ENCODE results near the gene FHOD1. TPM values are rescaled to one million over a fixed set of nuclear protein-coding genes. Genes with fewer than 3 reads are reported as not detected.
A peak's percentile ranks its signal among the peaks of the same experiment; 100 is the strongest.

The FHOD1 gene
- total and polyA plus RNA-seq, 2 of the 13 experiments (the other 11 are each of a cell fraction or from before 2014, with no cell fraction given): 20.0 to 20.8 TPM

DNA sequence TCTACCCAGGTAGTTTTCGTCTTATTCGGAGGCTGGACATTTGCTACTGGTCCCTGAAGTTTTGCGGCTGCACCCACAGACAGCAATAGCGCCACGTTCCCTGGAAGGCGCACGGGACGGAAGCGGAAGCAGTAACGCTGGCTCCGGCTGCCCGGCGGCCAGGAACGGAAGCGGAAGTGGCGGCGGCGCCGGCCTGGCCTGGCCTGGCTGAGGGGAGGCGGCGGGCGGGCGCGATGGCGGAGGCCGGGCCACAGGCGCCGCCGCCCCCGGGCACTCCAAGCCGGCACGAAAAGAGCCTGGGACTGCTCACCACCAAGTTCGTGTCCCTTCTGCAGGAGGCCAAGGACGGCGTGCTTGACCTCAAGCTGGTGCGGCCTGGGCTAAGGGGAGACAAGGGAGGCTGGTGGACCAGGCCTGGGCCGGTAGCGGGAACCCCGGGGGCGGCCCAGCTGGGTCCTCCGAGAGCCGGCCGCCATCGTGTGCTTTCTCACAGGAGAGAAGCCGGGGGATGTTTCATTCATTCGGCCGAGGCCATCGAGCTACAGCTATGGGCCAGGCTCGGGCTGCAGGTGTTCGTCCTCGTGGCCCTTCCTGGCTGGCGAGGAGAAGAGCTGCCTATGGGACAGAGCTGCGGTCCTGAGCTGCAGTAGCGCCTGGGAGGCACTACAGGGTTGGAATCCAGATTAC lies 55.1 kb downstream of the FHOD1 start, which contains the start of gene E2F4 (continued):
- TF ChIP-seq PAWR (CRISPR knock-in tag; IDR thresholded peaks at IDR 0.05; ENCODE audit: borderline replicate concordance) (no peak), GABPA (IDR thresholded peaks at IDR 0.05; ENCODE audit: low read depth, low read length) (no peak), GABPA (CRISPR knock-in tag; IDR thresholded peaks at IDR 0.05; ENCODE audit: low read depth) (peak; percentile 92), RXRA (CRISPR knock-in tag; IDR thresholded peaks at IDR 0.05) (peak; percentile 37), FOXK1 (CRISPR knock-in tag; IDR thresholded peaks at IDR 0.05; ENCODE audit: borderline replicate concordance, low read depth) (peak; percentile 82), ZBTB7A (CRISPR knock-in tag; IDR thresholded peaks at IDR 0.05) (no peak), HNRNPLL (IDR thresholded peaks at IDR 0.05; ENCODE audit: low read depth, low read length, poor library complexity, severe bottlenecking) (peak; percentile 73), RBM39 (IDR thresholded peaks at IDR 0.05; ENCODE audit: low read depth, low read length, poor library complexity, severe bottlenecking) (peak; percentile 20), ZNF414 (CRISPR knock-in tag; IDR thresholded peaks at IDR 0.05) (0 out of 2 replicates have a peak, but pooled peaks have one; percentile 29), TFAP4 (IDR thresholded peaks at IDR 0.05; ENCODE audit: borderline replicate concordance, low read depth) (peak; percentile 53; the same call in 1 of the 2 replicates), POLR2AphosphoS5 (IDR thresholded peaks at IDR 0.05; ENCODE audit: low read depth, low read length) (peak; percentile 55), BRD4 (CRISPR knock-in tag; IDR thresholded peaks at IDR 0.05) (peak; percentile 93), RBM22 (optimal IDR thresholded peaks at IDR 0.05; ENCODE audit: low read length) (no peak), SNRNP70 (IDR thresholded peaks at IDR 0.05; ENCODE audit: low read depth, low read length) (no peak), NONO (IDR thresholded peaks at IDR 0.05) (no peak), NONO (CRISPR knock-in tag; conservative IDR thresholded peaks at IDR 0.05) (peak; percentile 90), ZNF496 (CRISPR knock-in tag; IDR thresholded peaks at IDR 0.05; ENCODE audit: insufficient replicate concordance) (no peak), POGZ (CRISPR knock-in tag; IDR thresholded peaks at IDR 0.05) (peak; percentile 83), PTBP1 (IDR thresholded peaks at IDR 0.05; ENCODE audit: low read depth, low read length, poor library complexity, severe bottlenecking) (no peak), ZNF143 (CRISPR knock-in tag; IDR thresholded peaks at IDR 0.05) (peak; percentile 79), RFX5 (IDR thresholded peaks at IDR 0.05; ENCODE audit: low read depth, low read length) (0 out of 2 replicates have a peak, but pooled peaks have one; percentile 47), AKAP8 (CRISPR knock-in tag; IDR thresholded peaks at IDR 0.05) (peak; percentile 89), ZNF549 (CRISPR knock-in tag; IDR thresholded peaks at IDR 0.05) (0 out of 2 replicates have a peak, but pooled peaks have one; percentile 39), ASH2L (IDR thresholded peaks at IDR 0.05; ENCODE audit: insufficient read length, low read depth, low read length) (peak; percentile 84), PCBP1 (IDR thresholded peaks at IDR 0.05; ENCODE audit: borderline replicate concordance, low read depth, low read length) (no peak), ZNF431 (CRISPR knock-in tag; IDR thresholded peaks at IDR 0.05; ENCODE audit: borderline replicate concordance, low read depth) (0 out of 2 replicates have a peak, but pooled peaks have one; percentile 64)
- TF ChIP-seq, protein P1, sequence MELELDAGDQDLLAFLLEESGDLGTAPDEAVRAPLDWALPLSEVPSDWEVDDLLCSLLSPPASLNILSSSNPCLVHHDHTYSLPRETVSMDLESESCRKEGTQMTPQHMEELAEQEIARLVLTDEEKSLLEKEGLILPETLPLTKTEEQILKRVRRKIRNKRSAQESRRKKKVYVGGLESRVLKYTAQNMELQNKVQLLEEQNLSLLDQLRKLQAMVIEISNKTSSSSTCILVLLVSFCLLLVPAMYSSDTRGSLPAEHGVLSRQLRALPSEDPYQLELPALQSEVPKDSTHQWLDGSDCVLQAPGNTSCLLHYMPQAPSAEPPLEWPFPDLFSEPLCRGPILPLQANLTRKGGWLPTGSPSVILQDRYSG (CRISPR knock-in tag; IDR thresholded peaks at IDR 0.05): peak; percentile 91
